Panc1 (cell line): ENCODE data around the gene CD9.

Experiments
- POLR2AphosphoS5 ChIP-seq: IDR thresholded peaks from 2 replicates; pipeline ENCODE4 v1.6.1; 2012; ENCODE audit warnings: mild to moderate bottlenecking, low read depth, low read length, moderate library complexity
- TF ChIP-seq, protein P1 (sequence below): fragments of 450-650 bp; IDR thresholded peaks from 2 replicates; pipeline ENCODE4 v1.5.1; 2017; ENCODE audit warnings: mild to moderate bottlenecking
- TF ChIP-seq, protein P2 (sequence below), 2 experiments: IDR thresholded peaks; 2 replicates each; pipeline ENCODE4 v1.6.1; 2011 to 2012; ENCODE audit warnings: low read depth in 2 of 2, control low read depth in 1 of 2, low read length in 1 of 2, mild to moderate bottlenecking in 1 of 2, moderate library complexity in 1 of 2; ENCODE audit not compliant: insufficient read depth in 1 of 2

DNA sequence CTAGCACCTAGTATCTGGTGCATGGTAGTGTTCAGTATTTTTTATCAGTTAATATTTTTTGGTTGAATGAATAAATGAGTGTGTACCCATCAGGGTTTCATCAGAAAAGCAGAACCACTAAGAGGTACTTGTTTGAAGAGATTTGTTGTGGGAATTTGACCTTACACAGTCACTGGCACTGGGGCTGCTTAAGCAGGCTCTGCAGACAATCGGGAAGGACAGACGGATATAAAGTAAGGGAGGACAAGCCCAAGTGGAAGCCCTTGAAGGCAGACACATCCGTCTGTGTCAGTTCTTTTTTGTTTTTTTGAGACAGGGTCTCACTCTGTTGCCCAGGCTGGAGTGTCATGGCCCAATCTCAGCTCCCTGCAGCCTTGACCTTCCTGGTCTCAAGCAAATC lies 38.7 kb downstream of the CD9 start:
- TF ChIP-seq, protein P1, sequence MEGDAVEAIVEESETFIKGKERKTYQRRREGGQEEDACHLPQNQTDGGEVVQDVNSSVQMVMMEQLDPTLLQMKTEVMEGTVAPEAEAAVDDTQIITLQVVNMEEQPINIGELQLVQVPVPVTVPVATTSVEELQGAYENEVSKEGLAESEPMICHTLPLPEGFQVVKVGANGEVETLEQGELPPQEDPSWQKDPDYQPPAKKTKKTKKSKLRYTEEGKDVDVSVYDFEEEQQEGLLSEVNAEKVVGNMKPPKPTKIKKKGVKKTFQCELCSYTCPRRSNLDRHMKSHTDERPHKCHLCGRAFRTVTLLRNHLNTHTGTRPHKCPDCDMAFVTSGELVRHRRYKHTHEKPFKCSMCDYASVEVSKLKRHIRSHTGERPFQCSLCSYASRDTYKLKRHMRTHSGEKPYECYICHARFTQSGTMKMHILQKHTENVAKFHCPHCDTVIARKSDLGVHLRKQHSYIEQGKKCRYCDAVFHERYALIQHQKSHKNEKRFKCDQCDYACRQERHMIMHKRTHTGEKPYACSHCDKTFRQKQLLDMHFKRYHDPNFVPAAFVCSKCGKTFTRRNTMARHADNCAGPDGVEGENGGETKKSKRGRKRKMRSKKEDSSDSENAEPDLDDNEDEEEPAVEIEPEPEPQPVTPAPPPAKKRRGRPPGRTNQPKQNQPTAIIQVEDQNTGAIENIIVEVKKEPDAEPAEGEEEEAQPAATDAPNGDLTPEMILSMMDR, result no peak
- TF ChIP-seq POLR2AphosphoS5, result no peak
- TF ChIP-seq, protein P2, sequence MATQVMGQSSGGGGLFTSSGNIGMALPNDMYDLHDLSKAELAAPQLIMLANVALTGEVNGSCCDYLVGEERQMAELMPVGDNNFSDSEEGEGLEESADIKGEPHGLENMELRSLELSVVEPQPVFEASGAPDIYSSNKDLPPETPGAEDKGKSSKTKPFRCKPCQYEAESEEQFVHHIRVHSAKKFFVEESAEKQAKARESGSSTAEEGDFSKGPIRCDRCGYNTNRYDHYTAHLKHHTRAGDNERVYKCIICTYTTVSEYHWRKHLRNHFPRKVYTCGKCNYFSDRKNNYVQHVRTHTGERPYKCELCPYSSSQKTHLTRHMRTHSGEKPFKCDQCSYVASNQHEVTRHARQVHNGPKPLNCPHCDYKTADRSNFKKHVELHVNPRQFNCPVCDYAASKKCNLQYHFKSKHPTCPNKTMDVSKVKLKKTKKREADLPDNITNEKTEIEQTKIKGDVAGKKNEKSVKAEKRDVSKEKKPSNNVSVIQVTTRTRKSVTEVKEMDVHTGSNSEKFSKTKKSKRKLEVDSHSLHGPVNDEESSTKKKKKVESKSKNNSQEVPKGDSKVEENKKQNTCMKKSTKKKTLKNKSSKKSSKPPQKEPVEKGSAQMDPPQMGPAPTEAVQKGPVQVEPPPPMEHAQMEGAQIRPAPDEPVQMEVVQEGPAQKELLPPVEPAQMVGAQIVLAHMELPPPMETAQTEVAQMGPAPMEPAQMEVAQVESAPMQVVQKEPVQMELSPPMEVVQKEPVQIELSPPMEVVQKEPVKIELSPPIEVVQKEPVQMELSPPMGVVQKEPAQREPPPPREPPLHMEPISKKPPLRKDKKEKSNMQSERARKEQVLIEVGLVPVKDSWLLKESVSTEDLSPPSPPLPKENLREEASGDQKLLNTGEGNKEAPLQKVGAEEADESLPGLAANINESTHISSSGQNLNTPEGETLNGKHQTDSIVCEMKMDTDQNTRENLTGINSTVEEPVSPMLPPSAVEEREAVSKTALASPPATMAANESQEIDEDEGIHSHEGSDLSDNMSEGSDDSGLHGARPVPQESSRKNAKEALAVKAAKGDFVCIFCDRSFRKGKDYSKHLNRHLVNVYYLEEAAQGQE (IDR thresholded peaks at IDR 0.05; ENCODE audit: insufficient read depth in 1 of 2, low read depth in 2 of 2, low read length in 1 of 2), result no peak
